KMS-11 (cell line): ENCODE results near the gene RASA3.

Experiments used
- H2AFZ ChIP-seq: fragments of 200-600 bp; sonication (generic); 2 replicates; pipeline ENCODE4 v1.6.1; 2016; ENCODE audit warnings: antibody characterized with exemption, mixed run types, low read depth
- H3K27ac ChIP-seq: fragments of 200-600 bp; sonication (generic); 2 replicates; pipeline ENCODE4 v1.6.1; 2016; ENCODE audit warnings: mild to moderate bottlenecking, mixed run types
- H3K27me3 ChIP-seq: fragments of 200-600 bp; sonication (generic); 2 replicates; pipeline ENCODE4 v1.6.1; 2017; ENCODE audit warnings: mild to moderate bottlenecking, low read depth, mixed run types, moderate library complexity; ENCODE audit not compliant: insufficient read depth
- H3K36me3 ChIP-seq: fragments of 200-600 bp; sonication (generic); 2 replicates; pipeline ENCODE4 v1.6.1; 2017; ENCODE audit warnings: mild to moderate bottlenecking, mixed run types; ENCODE audit not compliant: insufficient read depth
- H3K4me1 ChIP-seq: fragments of 200-600 bp; sonication (generic); 2 replicates; pipeline ENCODE4 v1.6.1; 2016; ENCODE audit warnings: mild to moderate bottlenecking, low read depth, mixed run types; ENCODE audit not compliant: poor library complexity, severe bottlenecking
- H3K4me2 ChIP-seq: fragments of 200-600 bp; sonication (generic); 2 replicates; pipeline ENCODE4 v1.7.0; 2016; ENCODE audit warnings: mild to moderate bottlenecking, mixed run types
- H3K4me3 ChIP-seq: fragments of 200-600 bp; sonication (generic); IDR thresholded peaks from 2 replicates; pipeline ENCODE4 v1.6.1; 2017; ENCODE audit warnings: low read depth, low read length, mixed read lengths; ENCODE audit not compliant: insufficient read depth
- H3K79me2 ChIP-seq: fragments of 200-600 bp; sonication (generic); 2 replicates; pipeline ENCODE4 v1.6.1; 2016; ENCODE audit warnings: low read depth, mixed run types; ENCODE audit not compliant: insufficient read depth
- H3K9ac ChIP-seq: fragments of 200-600 bp; sonication (generic); 2 replicates; pipeline ENCODE4 v1.6.1; 2016; ENCODE audit warnings: mild to moderate bottlenecking, mixed run types
- H4K20me1 ChIP-seq: fragments of 200-600 bp; sonication (generic); 2 replicates; pipeline ENCODE4 v1.6.1; 2016; ENCODE audit warnings: mild to moderate bottlenecking, mixed run types; ENCODE audit not compliant: insufficient read depth
- CTCF ChIP-seq: fragments of 200-600 bp; sonication (generic); conservative IDR thresholded peaks from 2 replicates; pipeline ENCODE4 v1.6.1; 2017; ENCODE audit warnings: low read depth, mild to moderate bottlenecking, antibody characterized with exemption, low read length, moderate library complexity, mixed read lengths

RASA3 gene

GRCh38 chr13:114031631-114032030 lies 100.8 kb downstream of the RASA3 start:
- Histone ChIP-seq H3K9ac (no peak overlapping the region), H3K27ac (no peak overlapping the region), H2AFZ (no peak overlapping the region), H3K36me3 (no peaks in the 10 kb centered on the region), H3K4me3 (no peak overlapping the region), H3K4me2 (no peak overlapping the region), H3K4me1 (no peaks in the 10 kb centered on the region), H3K79me2 (no peaks in the 10 kb centered on the region), H3K27me3 (no peaks in the 10 kb centered on the region), H4K20me1 (no peaks in the 10 kb centered on the region)
- no peak for TF ChIP-seq CTCF

- Histone ChIP-seq H3K4me1 (no peaks in the 10 kb centered on the region), H4K20me1 (no peaks in the 10 kb centered on the region), H3K27me3 (no peaks in the 10 kb centered on the region), H3K9ac (no peak overlapping the region), H2AFZ (no peak overlapping the region), H3K4me3 (no peak overlapping the region), H3K27ac (no peak overlapping the region), H3K36me3 (no peaks in the 10 kb centered on the region), H3K4me2 (no peak overlapping the region), H3K79me2 (no peaks in the 10 kb centered on the region)
- TF ChIP-seq CTCF, result no peak
These were observed 101.5 kb downstream of the RASA3 start for GRCh38 chr13:114030666-114031610.

GRCh38 chr13:114029866-114030625 lies 102.4 kb downstream of the RASA3 start:
- no peaks in the 10 kb centered on the region for H3K79me2 ChIP-seq
- no peak overlapping the region for H3K27ac ChIP-seq
- no peaks in the 10 kb centered on the region for H4K20me1 ChIP-seq
- no peak for TF ChIP-seq CTCF
- no peaks in the 10 kb centered on the region for H3K36me3 ChIP-seq
- no peak overlapping the region for H3K4me3 ChIP-seq
- no peaks in the 10 kb centered on the region for H3K27me3 ChIP-seq
- no peaks in the 10 kb centered on the region for H3K4me1 ChIP-seq
- H2AFZ ChIP-seq, result no peak overlapping the region
- H3K4me2 ChIP-seq, result no peak overlapping the region
- H3K9ac ChIP-seq, result no peak overlapping the region

- Histone ChIP-seq H3K9ac (no peak overlapping the region), H3K4me2 (no peak overlapping the region), H3K4me1 (no peaks in the 10 kb centered on the region), H3K36me3 (no peaks in the 10 kb centered on the region), H4K20me1 (no peaks in the 10 kb centered on the region), H3K27me3 (no peaks in the 10 kb centered on the region), H2AFZ (no peak overlapping the region), H3K79me2 (no peaks in the 10 kb centered on the region), H3K4me3 (no peak overlapping the region), H3K27ac (no peak overlapping the region)
- TF ChIP-seq CTCF, result no peak
These were observed 104.6 kb downstream of the RASA3 start for GRCh38 chr13:114027826-114028225.
